ENCODE data around the gene HNRNPAB.
"Not testable (repeated sequence)": the region's sequence is repeated elsewhere in the genome, so short reads cannot be mapped to it uniquely, and the experiment has no call there.

HNRNPAB gene

GRCh38 chr5:178213003-178213461, 8.7 kb downstream of the HNRNPAB start:
- DNase-seq, result no peak

DNA sequence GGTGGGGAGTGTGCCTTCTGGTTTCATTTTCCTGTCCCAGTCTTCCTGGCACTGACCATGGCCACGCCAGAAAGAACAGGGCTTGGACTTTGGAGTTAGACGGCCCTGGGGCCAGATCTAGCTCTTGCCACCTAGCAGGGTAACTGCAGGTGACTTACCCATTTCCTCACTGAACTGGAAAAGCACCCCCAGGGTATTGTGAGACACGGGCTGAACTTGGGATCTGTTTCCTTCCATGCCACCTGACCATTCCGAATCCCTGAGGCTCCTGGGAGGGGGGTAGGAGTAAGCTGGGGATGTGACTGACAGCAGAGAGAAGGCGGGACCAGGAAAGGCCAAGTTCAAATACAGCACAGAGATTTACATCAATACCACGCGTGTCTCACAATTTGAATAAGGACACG, 9.4 kb downstream of the HNRNPAB start:
- no peak for DNase-seq

DNA sequence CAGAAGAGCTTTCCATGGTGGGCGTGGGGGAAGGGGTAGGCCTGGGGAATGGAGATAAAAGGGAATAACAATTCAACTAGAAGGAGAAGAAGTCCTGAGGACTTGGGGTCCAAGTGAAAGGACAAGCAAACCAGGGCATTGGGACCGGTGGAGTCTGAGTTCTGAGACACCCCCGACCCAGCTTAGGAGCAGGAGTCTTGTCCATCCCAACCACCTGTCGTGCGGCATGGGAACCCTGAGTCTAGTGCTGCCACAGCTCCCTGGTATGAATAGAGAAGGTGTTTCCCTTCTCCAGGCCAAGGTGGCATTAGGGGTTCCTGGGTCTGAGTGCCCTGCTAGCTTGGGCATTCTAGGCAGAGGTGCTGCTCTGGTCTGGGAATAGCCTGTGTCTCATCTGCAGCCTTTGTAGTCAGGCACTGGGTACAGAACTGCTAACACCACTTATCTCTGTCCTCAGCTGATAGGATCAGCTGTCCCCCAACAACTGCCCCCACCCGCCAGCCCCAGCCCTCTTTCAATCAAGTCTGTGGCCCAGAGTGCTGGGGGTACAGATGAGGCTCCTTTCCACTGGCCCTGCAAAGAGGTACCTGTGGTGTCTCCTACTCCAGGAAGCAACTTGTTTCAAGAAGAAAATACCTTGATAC, 9.9 kb downstream of the HNRNPAB start:
- DNase-seq, result no peak

DNA sequence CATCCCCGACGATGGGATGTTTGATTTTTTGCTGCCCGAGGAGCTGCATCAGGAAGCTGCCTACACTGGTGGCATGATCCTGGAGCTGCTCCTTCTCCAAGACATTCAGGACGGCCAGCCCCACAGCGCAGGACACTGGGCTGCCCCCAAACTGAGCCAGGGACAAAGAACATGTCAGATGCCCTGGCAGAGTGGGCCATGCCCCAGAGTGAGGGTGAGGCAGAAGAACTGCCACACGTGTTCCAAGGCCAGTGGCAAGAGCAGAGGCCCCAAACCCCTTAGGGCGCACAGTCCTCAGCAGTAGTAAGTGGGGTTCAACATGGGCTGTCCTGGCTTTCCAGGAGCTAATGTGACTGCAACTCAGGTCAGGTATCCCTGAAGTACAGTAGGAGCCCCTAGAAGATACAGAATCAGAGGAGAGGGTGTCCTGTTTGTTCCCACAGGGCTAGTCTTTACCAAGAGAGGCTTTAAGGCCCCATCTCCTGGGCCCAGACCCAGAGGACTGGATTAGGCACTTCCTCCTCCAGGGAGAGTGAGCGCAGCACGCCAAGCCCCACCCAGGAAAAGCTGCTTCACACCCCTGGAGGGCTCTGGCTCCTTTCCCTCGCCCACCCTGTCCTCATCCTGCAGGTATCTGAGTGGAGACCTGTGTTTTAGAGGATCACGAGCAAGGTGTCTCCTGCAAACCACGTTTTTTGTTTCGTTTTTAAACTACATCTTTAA, 11.1 kb downstream of the HNRNPAB start:
- no peak for DNase-seq

DNA sequence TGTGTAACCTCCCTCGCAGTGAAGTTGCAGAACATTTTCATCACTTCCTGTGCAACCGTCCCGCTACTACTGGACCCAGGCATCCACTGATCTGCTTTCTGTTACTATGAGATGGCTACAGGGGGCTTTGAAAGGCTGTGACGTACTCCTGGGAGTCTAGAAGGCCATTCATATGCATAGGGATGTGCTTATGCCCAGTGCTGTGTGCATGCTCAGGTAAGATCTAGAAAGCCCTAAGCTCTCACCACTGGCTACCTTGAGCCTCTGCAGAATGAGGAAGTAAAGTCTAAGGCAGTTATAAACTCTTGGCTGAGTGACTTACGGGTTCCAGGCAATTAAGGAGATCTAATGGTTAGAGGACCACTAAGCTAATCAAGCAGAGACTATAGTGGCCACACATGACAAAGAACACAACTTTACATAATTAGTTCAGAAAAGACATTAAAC, 11.8 kb downstream of the HNRNPAB start:
- DNase-seq, result no peak

DNA sequence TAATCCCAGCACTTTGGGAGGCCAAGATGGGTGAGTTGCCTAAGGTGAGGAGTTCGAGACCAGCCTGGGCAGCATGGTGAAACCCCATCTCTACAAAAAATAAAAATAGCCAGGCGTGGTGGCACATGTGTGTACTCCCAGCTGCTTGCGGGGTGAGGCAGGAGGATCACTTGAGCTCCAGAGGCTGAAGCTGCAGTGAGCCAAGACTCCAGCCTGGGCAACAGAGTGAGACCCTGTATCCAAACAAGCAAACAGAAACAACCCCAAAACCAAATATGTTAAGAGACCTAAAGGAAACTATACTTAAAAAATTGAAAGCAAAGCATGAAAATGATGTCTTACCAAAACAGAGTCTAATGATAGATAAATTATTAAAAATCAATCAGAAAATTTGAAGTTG, 12.4 kb downstream of the HNRNPAB start:
- no peak for DNase-seq

- no peak for DNase-seq
Observed at GRCh38 chr5:178218237-178218776, 14.0 kb downstream of the HNRNPAB start.

- DNase-seq, result no peak
Observed at GRCh38 chr5:178218827-178219226, 14.5 kb downstream of the HNRNPAB start.

DNA sequence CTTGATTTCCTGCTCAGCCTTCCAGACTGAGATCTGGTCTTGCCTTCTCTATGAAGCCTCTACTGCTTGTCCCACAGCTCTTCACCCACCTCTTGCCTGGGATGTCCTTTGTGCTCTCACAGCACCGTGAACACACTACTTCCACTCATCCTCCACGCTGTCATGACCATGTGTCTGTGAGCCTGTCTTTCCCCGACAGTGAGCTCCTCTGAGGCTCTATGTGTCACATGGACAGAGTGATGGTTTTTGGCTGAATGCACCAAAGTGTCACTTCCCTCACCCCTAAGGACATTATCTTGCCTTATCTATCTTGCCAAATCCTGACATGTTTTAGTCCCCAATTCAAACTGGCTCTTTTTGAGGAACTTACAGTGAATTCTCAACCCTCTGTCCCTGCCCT, 16.9 kb downstream of the HNRNPAB start:
- DNase-seq, result no peak

- DNase-seq, result no peak
Observed at GRCh38 chr5:178221853-178222252, 17.5 kb downstream of the HNRNPAB start.

- no peak for DNase-seq
Observed at GRCh38 chr5:178222292-178222691, 18.0 kb downstream of the HNRNPAB start.

GRCh38 chr5:178223196-178223773, 19.0 kb downstream of the HNRNPAB start:
- DNase-seq, result no peak

GRCh38 chr5:178223828-178224335, 19.5 kb downstream of the HNRNPAB start:
- DNase-seq, result no peak

DNA sequence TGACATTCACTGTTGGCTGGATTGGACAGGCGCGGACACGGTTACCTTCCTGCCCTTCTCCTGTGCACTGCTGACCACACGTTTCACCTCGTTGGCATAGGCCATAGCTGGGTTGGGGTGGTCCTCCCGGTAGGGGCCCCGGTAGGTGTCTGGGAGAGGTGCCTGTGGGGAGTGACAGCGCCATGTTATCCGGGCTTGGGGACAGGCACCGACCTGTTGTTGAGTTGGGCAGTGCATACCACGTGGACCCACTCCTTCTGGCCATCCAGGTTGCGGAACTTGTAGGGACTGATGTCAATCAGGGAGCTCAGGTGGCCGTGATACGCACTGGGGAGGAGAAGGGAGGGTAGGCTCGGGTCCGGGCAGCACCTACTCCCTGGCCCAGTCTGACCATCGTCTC, 20.1 kb downstream of the HNRNPAB start:
- DNase-seq, result no peak

- no peak for DNase-seq
Observed at GRCh38 chr5:178225174-178225573, 20.8 kb downstream of the HNRNPAB start.

DNA sequence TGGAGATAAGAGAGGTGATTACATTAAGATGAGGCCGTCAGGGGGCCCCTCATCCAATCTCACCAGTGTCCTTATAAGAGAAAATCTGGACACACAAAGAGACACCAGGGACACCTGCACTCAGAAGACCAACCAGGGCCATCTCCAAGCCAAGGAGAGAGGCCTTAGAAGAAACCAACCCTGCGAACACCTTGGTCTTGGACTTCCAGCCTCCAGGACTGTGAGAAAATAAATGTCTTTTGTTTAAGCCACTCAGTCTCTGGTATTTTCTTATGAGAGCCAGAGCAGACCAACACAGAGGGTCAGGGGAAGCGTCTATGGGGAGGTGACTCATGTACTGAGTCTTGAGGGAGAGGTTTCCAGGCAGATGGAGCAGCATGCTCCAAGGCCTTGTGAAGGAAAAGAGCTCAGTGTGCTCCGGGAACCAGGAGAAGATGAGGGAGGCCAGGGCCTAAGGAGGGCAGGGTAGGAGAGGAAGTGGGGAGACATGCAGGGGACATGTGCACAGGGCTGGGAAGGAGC, 22.9 kb downstream of the HNRNPAB start:
- DNase-seq, result no peak

DNA sequence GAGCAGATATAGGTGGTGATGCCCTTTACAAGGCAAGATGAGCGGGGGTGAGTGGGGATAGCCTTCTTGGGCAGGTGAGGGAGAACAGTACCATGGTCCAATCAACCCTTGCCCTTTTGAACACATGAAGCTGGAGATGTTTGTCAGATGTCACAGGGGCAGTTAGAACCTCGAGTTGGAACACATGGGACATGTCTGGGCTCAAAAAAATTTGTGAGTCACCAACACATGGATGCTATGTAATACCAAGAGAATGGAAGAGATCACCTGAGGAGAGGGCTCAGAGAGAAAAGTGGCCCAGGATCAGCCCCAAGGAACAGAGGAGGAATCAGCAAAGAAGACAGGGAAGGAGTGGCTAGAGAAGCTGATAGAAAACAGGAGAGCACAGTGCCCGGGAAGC, 23.6 kb downstream of the HNRNPAB start:
- no peak for DNase-seq

GRCh38 chr5:178228609-178229008, 24.3 kb downstream of the HNRNPAB start:
- no peak for DNase-seq

DNA sequence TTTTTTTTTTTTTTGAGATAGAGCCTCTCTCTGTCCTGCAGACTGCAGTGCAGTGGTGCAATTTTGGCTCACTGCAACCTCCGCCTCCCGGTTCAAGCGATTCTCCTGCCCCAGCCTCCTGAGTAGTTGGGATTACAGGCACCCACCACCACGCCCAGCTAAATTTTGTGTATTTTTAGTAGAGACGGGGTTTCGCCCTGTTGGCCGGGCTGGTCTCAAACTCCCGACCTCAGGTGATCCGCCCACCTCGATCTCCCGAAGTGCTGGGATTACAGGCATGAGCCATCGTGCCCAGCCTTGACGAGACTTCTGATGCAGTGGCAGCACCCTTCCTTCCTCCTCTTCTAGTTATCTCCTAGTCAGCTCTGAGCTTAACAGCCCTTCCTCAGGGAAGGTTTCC, 24.8 kb downstream of the HNRNPAB start:
- DNase-seq, result not testable (repeated sequence)

DNA sequence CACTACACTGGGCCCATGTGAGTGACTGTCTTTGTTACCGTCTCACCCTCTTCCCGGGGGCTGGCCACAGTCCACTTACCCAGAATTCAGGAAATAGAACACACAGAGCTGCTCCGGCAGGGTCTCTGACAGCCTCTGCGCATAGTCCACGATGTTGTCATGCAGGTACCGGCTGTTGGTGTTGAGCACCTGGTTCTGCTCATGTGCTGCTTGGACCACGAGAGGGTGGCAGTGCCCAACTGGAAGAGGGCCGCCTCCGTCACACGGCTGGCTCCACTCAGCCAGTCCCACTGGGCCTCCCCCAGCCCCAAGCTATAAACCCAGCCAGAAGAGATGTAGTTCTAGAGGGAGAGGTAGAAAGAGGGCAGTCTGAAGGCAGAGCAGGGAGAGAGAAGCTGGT, 25.5 kb downstream of the HNRNPAB start:
- no peak for DNase-seq

DNA sequence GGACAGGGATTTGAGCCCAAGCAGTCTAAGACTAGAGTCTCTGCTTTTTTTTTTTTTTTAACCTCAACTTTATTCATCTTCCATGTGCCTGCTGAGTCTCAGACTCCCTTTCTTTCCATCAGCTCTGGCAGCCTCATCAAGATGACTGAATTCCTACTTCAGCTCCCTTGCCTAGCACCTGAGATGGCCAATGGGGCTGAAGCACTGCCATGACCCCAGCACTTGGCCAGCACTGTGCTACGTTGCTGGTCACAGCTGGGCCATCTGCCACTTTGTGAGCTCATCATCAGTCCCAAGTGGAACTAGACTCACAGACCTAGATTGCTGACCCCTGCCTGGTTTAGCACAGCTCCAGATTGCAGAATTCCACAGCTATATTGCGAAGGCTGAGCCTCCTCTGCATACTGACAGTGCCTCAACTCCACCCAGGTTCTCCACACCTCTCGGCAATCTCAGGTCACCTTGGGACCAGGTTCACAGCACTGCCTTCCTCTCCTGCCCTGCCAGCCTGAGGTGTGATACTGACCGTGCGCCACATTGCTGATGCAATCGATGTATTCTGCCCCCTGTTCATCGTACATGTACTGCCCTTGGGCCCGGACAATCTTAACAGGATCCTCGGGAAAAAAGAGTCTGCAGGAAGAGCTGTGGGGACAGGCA, 26.7 kb downstream of the HNRNPAB start:
- no peak for DNase-seq

DNA sequence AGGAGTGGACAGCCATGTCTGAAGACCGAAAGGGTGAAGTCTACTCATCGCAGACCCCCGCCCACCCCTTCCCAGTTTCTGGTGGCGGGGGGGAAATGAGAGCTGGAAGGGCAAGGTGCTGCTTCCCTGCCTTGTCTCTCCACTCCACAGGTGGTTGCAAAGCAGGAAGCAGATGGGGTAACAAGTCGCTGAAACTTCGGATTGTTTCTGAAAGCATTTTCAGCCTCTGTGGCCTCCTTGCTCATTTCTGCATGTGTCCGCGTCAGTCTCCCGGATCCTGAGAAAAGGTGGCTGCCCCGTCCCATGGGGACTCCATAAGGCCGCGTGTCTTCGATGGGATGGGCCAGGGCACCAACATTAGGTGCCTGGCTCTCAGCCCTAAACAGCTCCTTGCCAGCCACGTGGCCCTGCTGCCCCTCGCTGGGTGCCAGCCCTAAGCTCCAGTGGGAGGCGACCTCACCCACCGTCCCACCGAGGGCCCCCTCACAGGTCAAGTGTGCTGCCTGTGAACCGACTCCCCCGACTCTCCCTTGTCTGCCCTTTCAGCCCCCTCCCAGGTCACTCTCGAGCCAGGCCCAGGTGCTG, 27.3 kb downstream of the HNRNPAB start:
- DNase-seq, result no peak

Data from activated CD4-positive, alpha-beta T cell treated with anti-CD3 and anti-CD28 coated beads, Interleukin-2, Interleukin-6, amounts not matched to agents 100 ng/mL and 50 ng/mL, durations not matched to agents 16 hours and 8 hours (primary cell).